SK-N-SH (cell line): ENCODE data around the gene HPCA. TPM values are rescaled to one million over a fixed set of nuclear protein-coding genes. Genes with fewer than 3 reads are reported as not detected.

Source experiments
- CTCF ChIA-PET: fragments of 300-600, 350-600 bp; formaldehyde crosslinking; extraction: SDS; loops from one replicate; lab custom pipeline; 2021; lab: Yijun Ruan, JAX
- POLR2A ChIA-PET: fragments of 350-600 bp; sonication (Branson Sonifier 250); formaldehyde crosslinking; extraction: SDS; loops from one replicate; lab custom pipeline; 2020; ENCODE audit warnings: antibody characterized with exemption, inconsistent platforms; lab: Yijun Ruan, JAX
- DNase-seq: peaks from one replicate; pipeline ENCODE4 v3.0.0; 2012
- H2AFZ ChIP-seq: fragments of 200-600 bp; sonication (generic); 2 replicates; pipeline ENCODE4 v1.8.1; 2016; ENCODE audit warnings: antibody characterized with exemption, mild to moderate bottlenecking, low read depth
- H3F3A ChIP-seq: fragments of 200-600 bp; sonication (generic); replicated peaks from 2 replicates; pipeline ENCODE3; 2016; ENCODE audit warnings: antibody characterized with exemption, mild to moderate bottlenecking; ENCODE audit not compliant: insufficient read depth
- H3K27ac ChIP-seq, 2 experiments: fragments of 200-500 bp in 1 of 2; fragments of 200-600 bp in 1 of 2; sonication (Bioruptor generic) in 1 of 2; sonication (generic), shearing (Covaris generic) in 1 of 2; 2 replicates each; pipeline versions ENCODE4 v1.5.1 to v1.6.1; 2014 to 2016; ENCODE audit warnings: low read depth in 2 of 2, inconsistent platforms in 1 of 2, low read length in 1 of 2, mild to moderate bottlenecking in 1 of 2, mixed read lengths in 1 of 2
- H3K27me3 ChIP-seq: fragments of 200-600 bp; sonication (generic), shearing (Covaris generic); 2 replicates; pipeline ENCODE4 v1.6.1; 2016; ENCODE audit warnings: mixed run types; ENCODE audit not compliant: insufficient read depth
- H3K36me3 ChIP-seq, 2 experiments: fragments of 200-500 bp in 1 of 2; fragments of 200-600 bp in 1 of 2; sonication (Bioruptor generic) in 1 of 2; sonication (generic) in 1 of 2; replicated peaks in 1 of 2; 2 replicates each; pipeline versions ENCODE3 to v1.5.1; 2014 to 2016; ENCODE audit warnings: low read length in 1 of 2, mild to moderate bottlenecking in 1 of 2; ENCODE audit not compliant: insufficient read depth in 2 of 2, control insufficient read depth in 1 of 2
- H3K4me1 ChIP-seq, 2 experiments: fragments of 200-500 bp in 1 of 2; fragments of 200-600 bp in 1 of 2; sonication (Bioruptor generic) in 1 of 2; sonication (generic), shearing (Covaris generic) in 1 of 2; 2 replicates each; pipeline versions ENCODE4 v1.5.1 to v1.6.1; 2014 to 2016; ENCODE audit warnings: low read depth in 1 of 2, low read length in 1 of 2, mixed run types in 1 of 2; ENCODE audit not compliant: insufficient read depth in 2 of 2, control insufficient read depth in 1 of 2
- H3K4me2 ChIP-seq: fragments of 200-600 bp; sonication (generic), shearing (Covaris generic); 2 replicates; pipeline ENCODE4 v1.6.1; 2017; ENCODE audit warnings: mixed run types
- H3K4me3 ChIP-seq, 2 experiments: fragments of 200-500 bp in 1 of 2; fragments of 200-600 bp in 1 of 2; sonication (Bioruptor generic) in 1 of 2; sonication (generic), shearing (Covaris generic) in 1 of 2; 2 replicates each; pipeline versions ENCODE4 v1.5.1 to v1.8.1; 2014 to 2016; ENCODE audit warnings: low read depth in 2 of 2, inconsistent platforms in 1 of 2, low read length in 1 of 2, mild to moderate bottlenecking in 1 of 2, mixed read lengths in 1 of 2, moderate library complexity in 1 of 2
- H3K79me2 ChIP-seq: fragments of 200-600 bp; sonication (generic); 2 replicates; pipeline ENCODE4 v1.8.1; 2017; ENCODE audit warnings: mild to moderate bottlenecking; ENCODE audit not compliant: insufficient read depth
- H3K9ac ChIP-seq: fragments of 200-600 bp; sonication (generic); 2 replicates; pipeline ENCODE4 v1.6.1; 2017; ENCODE audit warnings: mixed run types
- H3K9me2 ChIP-seq: fragments of 200-600 bp; sonication (generic); 2 replicates; pipeline ENCODE4 v1.6.1; 2017; ENCODE audit warnings: mixed run types
- H3K9me3 ChIP-seq: fragments of 200-600 bp; sonication (generic); 2 replicates; pipeline ENCODE4 v1.6.1; 2017; ENCODE audit warnings: mixed run types, mild to moderate bottlenecking, moderate library complexity
- H4K20me1 ChIP-seq: fragments of 200-600 bp; sonication (generic); 2 replicates; pipeline ENCODE4 v1.6.1; 2017; ENCODE audit warnings: mild to moderate bottlenecking, mixed run types; ENCODE audit not compliant: insufficient read depth
- ELF1 ChIP-seq: IDR thresholded peaks from 2 replicates; pipeline ENCODE4 v1.4.0; 2012
- FOSL2 ChIP-seq: IDR thresholded peaks from 2 replicates; pipeline ENCODE4 v1.4.0; 2012; ENCODE audit warnings: low read depth, mild to moderate bottlenecking, moderate library complexity, borderline replicate concordance
- FOXJ3 ChIP-seq: sonication (generic); formaldehyde crosslinking; IDR thresholded peaks from 2 replicates; pipeline ENCODE4 v1.5.1; 2020; ENCODE audit warnings: mild to moderate bottlenecking, missing genetic modification reagents
- FOXM1 ChIP-seq: IDR thresholded peaks from 2 replicates; pipeline ENCODE4 v1.4.0; 2012; ENCODE audit warnings: low read depth, mild to moderate bottlenecking
- GABPA ChIP-seq: IDR thresholded peaks from 2 replicates; pipeline ENCODE4 v1.4.0; 2012; ENCODE audit warnings: low read depth, mild to moderate bottlenecking
- GATA2 ChIP-seq: sonication (generic); formaldehyde crosslinking; IDR thresholded peaks from 2 replicates; pipeline ENCODE4 v1.5.0; 2020; ENCODE audit warnings: mild to moderate bottlenecking, missing genetic modification reagents
- IRF3 ChIP-seq: fragments of 150-350 bp; IDR thresholded peaks from 2 replicates; pipeline ENCODE4 v1.6.1; 2016; ENCODE audit warnings: mild to moderate bottlenecking, low read depth, low read length
- JUND ChIP-seq: IDR thresholded peaks from 2 replicates; pipeline ENCODE4 v1.4.0; 2012
- MAX ChIP-seq: IDR thresholded peaks from 2 replicates; pipeline ENCODE4 v1.4.0; 2012; ENCODE audit warnings: low read depth
- MEF2A ChIP-seq: IDR thresholded peaks from 2 replicates; pipeline ENCODE4 v1.4.0; 2012; ENCODE audit warnings: low read depth, borderline replicate concordance
- MXI1 ChIP-seq: IDR thresholded peaks from 2 replicates; pipeline ENCODE4 v1.6.1; 2012; ENCODE audit warnings: mild to moderate bottlenecking, low read depth, low read length, improper control_type of control experiment
- NFIC ChIP-seq: IDR thresholded peaks from 2 replicates; pipeline ENCODE4 v1.4.0; 2012; ENCODE audit warnings: borderline replicate concordance
- NRF1 ChIP-seq: IDR thresholded peaks from 2 replicates; pipeline ENCODE4 v1.6.1; 2012; ENCODE audit warnings: low read depth, mild to moderate bottlenecking, low read length
- RAD21 ChIP-seq: IDR thresholded peaks from 2 replicates; pipeline ENCODE4 v1.6.1; 2012; ENCODE audit warnings: mild to moderate bottlenecking, low read length
- RCOR1 ChIP-seq: fragments of 150-350 bp; IDR thresholded peaks from 2 replicates; pipeline ENCODE4 v1.6.1; 2017; ENCODE audit warnings: antibody characterized with exemption, low read length
- RXRA ChIP-seq: IDR thresholded peaks from 2 replicates; pipeline ENCODE4 v1.4.0; 2012; ENCODE audit warnings: low read depth, mild to moderate bottlenecking, borderline replicate concordance
- SIN3A ChIP-seq: IDR thresholded peaks from 2 replicates; pipeline ENCODE4 v1.6.1; 2012; ENCODE audit warnings: low read depth, mild to moderate bottlenecking, low read length, moderate library complexity, borderline replicate concordance
- TCF12 ChIP-seq: IDR thresholded peaks from 2 replicates; pipeline ENCODE4 v1.4.0; 2012
- USF1 ChIP-seq: IDR thresholded peaks from 2 replicates; pipeline ENCODE4 v1.4.0; 2012; ENCODE audit warnings: low read depth, borderline replicate concordance
- WGBS: methylation state at CpG from one replicate; pipeline ENCODE4 v1.1.6; 2017; ENCODE audit warnings: low lambda C conversion rate; 5-methylcytosine and 5-hydroxymethylcytosine counted together
- polyA plus RNA-seq, 3 experiments: library from polyadenylated mRNA; depleted of rRNA; stranded (reverse); fragments of >200 nt; gene quantifications; 2 replicates each; pipeline ENCODE4 v1.2.3, GENCODE V29; 2012

Gene HPCA
- polyA plus RNA-seq, 1 of the 3 experiments (the other 2 are of a cell fraction): not detected

GRCh38 chr1:32925403-32926162 lies 39.3 kb downstream of the HPCA start (continued):
- TF ChIP-seq MAX (no peak), IRF3 (no peak), GATA2 (no peak), MEF2A (no peak), FOXJ3 (CRISPR knock-in tag) (no peak), JUND (no peak), MXI1 (no peak), RXRA (no peak), SIN3A (no peak)
- TF ChIP-seq, all 33 proteins: peak for 0

DNA sequence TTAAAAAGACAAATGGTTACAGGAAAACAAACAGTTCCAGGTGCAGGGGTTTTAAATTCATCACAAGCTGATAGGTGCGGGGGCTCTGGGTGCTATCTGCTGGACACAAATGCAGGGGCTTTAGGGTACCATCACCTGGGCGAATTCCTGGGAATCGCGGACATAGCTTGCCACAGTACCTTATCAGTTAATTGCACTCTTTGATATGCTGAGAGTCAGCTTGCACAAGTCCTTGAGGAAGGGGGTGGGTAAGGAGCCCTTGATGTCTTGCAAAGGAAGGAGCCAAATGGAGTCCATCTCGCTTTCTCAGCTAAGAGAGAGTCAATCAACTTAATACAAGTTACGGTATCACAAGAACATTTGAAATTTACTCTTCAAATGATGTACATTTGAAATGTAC lies 40.3 kb downstream of the HPCA start:
- TF ChIP-seq USF1 (no peak), RCOR1 (no peak), GABPA (no peak), RAD21 (no peak), FOSL2 (no peak), TCF12 (no peak), NFIC (no peak), FOXM1 (no peak), ELF1 (no peak), NRF1 (no peak)
- no peaks in the 10 kb centered on the region for H3K4me1 ChIP-seq
- no peak for DNase-seq
- 95% methylated on average over 6 of the region's 6 CpGs for WGBS
- H4K20me1 ChIP-seq: no peaks in the 10 kb centered on the region
- H3K27ac ChIP-seq: no peak overlapping the region
- no peak overlapping the region for H3K9ac ChIP-seq
- ChIA-PET POLR2A (no interaction called here), CTCF (no interaction called here)
- no peaks in the 10 kb centered on the region for H3K27me3 ChIP-seq
- no peaks in the 10 kb centered on the region for H3F3A ChIP-seq
- H3K36me3 ChIP-seq: no peaks in the 10 kb centered on the region
- no peak overlapping the region for H3K4me2 ChIP-seq
- H3K79me2 ChIP-seq: no peaks in the 10 kb centered on the region
- H3K4me3 ChIP-seq: no peak overlapping the region
- H3K9me2 ChIP-seq: no peaks in the 10 kb centered on the region
- no peaks in the 10 kb centered on the region for H3K9me3 ChIP-seq
- H2AFZ ChIP-seq: no peak overlapping the region
